ENCODE results near the gene SLC35B2.

Gene SLC35B2

GRCh38 chr6:44285552-44286284 lies 28.4 kb upstream of the SLC35B2 start:
- DNase-seq = no peak

GRCh38 chr6:44284867-44285266 lies 27.5 kb upstream of the SLC35B2 start:
- DNase-seq = no peak

DNA sequence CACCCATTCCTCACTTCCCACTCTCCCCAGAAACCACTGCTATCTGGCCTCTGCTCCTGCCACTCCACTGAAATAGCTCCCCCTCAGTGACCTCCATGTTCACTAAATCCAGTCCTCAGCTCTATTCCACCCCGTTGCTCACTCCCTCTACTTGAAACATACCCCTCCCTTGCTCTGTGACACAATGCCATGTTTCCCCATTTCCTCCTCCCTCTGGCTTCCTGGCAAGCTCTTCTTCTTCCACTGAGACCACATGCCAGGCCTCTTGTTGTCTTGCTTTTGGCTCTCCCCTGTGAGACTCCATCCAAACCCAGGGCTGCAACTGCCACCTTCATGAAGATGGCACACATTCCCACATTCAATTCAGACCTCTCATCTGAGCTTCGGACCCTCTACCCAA lies 26.8 kb upstream of the SLC35B2 start:
- DNase-seq = no peak

DNA sequence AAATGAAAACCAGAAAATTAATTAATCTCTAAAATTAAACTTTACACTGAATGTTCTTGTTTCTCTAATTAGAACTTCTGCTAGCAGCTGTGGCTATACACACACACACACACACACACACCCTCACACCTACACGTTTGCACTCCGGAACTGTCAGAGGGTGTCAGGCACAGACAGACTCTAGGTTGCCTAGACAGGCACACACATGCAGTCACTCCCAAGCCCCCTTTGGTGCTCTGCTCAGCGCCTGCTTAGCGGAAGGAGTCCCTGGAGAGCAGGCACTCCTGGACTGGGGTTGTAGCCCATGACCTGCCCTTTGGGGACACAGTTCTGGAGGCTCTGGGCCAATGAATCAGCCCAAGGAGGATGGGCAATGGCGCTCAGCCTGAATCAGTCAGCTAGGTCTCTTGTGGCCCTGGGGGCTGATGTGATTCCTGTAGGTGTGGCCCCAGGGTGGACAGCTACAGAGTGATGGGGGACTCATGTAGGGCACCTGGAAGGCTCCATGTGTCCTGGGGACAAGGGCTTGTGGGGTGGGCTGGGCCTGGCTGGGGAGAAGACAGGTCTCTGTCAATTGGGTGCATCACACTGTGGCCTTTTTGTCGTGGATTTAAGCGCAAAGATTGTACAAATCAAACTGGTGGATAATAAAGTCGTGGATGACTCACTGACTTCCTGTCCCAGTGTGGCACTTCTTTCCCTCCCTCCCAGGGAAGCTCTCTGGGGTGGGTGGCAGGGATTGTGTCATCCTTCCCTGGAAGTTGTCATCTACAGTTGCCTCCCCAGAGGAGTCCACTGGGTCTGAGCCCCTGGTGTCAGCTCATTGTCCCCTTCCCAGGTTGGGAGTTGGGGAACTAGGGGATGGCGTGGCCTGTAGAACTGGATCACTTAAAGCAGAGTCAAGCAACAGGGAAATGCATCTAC lies 21.7 kb upstream of the SLC35B2 start:
- no peak for DNase-seq

DNA sequence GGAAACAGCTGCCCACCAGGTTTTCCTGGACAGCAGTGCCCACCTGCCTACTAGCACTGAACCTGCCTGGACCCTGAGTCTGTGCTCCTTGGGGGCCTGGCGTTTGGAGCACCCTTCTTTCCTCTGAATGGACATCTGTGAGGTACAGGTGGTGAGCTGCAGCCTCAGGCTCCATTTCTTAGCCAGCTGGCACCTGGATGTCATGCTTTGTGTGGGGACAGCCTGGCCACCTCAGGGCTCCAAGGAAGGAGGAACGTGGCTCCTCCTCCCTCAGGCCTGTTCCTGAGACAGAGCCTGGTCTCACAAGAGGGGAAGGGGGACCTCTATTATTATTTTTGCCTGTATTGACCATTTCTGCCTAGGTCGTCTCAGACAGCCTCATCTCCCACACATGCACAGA lies 21.0 kb upstream of the SLC35B2 start:
- DNase-seq = no peak

DNA sequence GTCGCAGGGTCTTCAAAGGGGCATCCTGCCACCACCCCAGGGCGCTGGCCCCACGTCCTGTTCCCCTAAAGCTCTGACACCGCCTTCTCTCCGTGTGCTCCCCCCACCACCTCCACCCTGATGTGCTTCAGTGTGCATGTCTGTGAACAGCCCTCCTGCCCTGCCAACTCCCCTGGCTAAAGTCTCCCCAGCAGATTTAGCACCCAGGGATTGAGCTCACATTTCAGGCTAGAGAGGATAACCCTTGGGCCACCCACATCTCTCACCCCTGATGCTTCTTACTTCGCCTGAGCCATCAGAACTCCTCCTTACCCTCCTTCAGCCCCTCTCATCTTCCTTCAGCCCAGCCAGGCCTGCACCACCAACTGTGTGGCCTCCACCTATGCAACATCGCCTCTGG lies 20.4 kb upstream of the SLC35B2 start:
- DNase-seq = no peak

DNA sequence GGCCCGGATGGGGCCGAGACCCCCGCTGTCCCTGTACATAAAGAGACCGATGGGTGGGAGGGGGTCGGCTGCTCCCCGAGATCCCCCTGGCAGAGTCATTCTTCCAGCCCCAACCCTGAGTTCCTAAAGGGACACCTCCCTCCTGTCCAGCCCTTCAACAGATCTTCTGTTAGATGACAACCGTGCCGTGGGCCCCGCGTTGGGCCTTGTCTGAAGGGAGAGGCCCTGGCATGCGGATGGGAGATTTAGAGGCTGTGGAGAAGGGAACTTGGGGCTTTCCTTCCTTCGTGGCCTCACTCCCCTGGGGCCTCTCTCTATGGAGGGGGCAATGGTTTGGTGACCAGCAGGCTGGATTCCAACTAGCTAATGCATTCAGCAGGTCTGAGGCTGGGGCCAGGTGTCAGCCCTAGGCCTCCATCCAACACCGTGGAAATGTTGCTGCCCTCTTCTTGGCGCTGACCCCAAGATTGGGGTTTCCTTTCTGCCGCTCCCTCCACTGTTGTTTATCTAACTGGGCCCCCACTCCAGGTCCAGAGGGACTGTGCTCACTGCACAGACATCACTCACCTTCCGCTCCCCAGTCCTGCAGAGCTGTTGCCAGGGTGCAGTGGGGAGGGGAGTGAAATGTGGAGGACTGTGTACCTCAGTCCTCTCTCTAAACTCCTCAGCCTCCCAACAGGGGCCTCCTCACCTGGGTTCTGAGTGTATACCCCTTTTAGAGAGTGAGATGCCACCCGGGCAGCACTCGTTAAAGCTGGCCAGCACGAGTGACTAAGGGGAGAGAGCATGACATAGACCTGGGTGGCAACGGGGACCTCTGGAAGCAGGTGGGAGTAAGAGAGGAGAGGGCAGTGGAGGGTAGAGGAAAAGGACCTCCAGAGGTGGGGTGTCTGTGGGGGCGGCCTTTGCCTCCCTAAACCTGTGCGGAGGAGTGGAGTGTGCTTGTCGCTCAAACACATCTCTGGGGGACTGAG lies 19.6 kb upstream of the SLC35B2 start:
- no peak for DNase-seq

- no peak for DNase-seq
Observed at GRCh38 chr6:44275749-44276648, 18.7 kb upstream of the SLC35B2 start.

GRCh38 chr6:44275271-44275748 lies 18.0 kb upstream of the SLC35B2 start:
- DNase-seq = no peak

DNA sequence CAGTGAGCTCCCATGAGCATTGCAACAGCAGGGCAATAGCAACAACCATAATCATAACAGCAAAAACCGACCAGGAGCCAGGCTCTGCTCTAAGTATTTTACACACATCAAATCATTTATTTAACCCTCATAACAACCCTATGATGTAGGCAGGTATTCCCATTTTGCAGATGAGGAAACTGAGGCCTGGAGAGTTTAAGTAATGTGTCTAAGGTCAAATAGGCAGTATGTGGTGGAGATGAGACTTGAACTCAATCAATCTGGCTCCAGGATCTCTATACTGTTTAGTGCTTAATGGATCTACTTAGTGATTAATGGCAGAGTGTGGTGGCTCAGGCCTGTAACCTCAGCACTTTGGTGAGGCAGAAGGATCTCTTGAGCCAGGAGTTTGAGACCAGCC lies 16.3 kb upstream of the SLC35B2 start:
- DNase-seq = no peak

DNA sequence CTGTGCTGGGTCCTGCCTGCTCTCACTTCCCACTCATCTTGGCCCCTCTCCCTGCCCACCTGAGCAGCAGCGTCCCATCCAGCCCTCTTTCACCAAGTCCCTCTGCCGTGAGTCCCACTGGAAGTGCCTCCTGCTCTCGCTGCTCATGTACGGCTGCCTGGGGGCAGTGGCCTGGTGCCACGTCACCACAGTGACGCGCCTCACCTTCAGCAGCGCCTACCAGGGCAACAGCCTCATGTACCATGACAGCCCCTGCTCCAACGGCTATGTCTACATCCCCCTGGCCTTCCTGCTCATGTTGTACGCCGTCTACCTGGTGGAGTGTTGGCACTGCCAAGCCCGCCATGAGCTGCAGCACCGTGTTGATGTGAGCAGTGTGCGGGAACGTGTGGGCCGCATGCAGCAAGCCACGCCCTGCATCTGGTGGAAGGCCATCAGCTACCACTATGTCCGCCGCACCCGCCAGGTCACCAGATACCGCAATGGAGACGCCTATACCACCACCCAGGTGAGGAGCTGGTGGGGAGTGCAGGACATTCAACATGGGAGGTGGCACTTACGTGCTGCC lies 15.8 kb upstream of the SLC35B2 start:
- no peak for DNase-seq

GRCh38 chr6:44272529-44272928 lies 15.2 kb upstream of the SLC35B2 start:
- no peak for DNase-seq

DNA sequence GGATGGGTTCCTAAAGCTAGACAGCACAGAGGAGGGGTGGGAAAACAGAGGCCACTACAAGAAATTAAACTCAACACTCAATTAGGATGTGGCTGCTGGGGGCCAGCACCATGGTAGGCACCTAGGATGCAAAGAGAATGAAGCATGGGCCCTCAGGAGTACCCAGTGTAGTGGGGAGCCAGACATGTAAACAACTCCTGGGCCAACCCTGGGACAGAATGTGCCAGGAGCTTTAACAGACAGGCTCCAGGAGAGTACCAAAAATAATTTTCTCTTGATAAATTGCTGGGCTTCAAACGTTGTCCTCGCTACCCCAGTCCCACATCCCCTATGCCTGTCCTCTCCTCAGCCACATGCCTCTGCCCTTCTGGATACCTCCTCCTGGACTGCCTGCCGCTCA lies 14.6 kb upstream of the SLC35B2 start:
- DNase-seq = no peak

DNA sequence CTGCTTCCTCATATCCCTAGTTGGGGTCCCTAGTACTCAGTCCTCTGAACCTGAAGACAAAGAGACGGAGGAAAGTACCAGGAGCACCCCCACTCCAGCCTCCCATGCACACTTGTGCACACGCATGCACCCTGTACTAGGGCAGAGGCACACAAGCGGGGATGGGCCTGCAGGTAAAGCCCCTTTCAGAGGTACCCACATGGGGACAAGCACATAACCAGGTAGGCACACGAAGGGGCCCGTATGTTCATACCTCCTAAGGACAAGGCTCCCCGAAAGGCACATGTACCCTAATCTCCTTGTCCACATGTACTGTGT lies 14.0 kb upstream of the SLC35B2 start:
- no peak for DNase-seq

GRCh38 chr6:44270526-44271405 lies 13.4 kb upstream of the SLC35B2 start:
- no peak for DNase-seq

DNA sequence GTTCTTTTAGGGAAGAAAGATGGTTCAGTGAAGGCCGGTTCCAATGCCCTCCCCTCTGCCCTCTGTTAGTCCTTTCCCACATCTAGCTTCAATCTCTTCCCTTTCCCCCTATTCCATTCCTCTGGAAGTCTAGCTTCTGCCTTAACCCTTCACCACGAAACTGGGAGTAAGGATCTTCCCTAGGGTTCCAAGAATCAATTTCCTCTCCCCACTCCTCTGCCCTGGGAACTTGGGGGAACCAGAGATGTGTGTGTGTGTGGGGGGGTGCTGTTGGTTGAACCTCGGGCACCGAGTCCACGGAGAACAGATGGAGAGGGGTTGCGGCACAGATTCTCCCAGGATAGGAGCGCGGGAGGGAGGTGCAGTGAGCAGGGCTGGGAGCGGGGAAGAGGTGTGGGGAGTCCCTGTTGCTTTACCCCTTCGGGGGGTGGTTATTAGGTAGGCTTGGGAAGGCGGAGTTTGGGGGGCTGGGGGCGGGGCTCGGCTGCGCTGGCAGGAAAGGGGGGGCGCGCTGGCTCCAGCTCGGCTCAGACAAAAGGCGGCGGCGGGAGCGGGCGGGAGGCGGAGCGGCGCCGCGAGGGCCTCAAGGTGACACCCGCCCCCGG lies 12.7 kb upstream of the SLC35B2 start, which contains the start of gene TMEM151B:
TMEM151B (plus strand) TSS at position 530 of the 605 bp plus-strand sequence. CDS start 293 bp downstream, outside the sequence.
- no peak for DNase-seq

DNA sequence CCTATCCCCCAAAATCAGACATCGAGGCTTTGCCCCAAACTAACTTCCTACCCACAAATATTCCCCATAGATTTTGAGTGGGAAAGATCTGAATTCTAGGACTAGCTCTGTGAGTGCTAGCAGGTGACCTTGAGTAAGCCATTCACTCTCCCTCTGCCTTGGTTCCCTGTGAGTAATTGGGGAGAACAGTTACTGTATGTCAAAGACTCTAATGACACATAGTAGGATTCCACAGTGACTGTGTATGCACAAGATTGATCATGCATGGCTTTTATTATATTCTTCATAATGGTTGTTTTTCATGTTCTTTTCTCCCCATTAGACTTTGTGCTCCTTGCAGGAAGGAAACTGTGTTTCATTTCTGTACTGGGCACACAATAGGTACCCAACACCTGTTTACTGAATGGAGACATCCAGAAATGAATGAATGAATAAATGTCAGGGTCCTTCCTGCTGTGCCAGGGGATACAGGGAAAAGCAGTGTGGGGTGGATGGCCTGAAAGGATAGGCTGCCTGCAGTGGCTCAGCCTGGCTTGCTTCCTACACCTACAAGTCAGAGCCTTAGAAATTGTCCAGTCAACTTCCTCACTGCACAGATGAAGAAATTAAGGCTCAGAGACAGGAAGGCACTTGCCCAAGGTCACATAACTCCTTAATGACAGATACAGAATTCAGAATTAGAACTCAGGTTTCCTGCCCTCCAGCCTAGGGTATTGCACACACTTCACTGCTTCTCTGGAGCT lies 12.0 kb upstream of the SLC35B2 start:
- DNase-seq = no peak

GRCh38 chr6:44268095-44268628 lies 10.8 kb upstream of the SLC35B2 start:
- DNase-seq = no peak

- no peak for DNase-seq
Observed at GRCh38 chr6:44267252-44267651, 9.9 kb upstream of the SLC35B2 start.

Data from NCI-H1417 treated with DMSO at 0.1 percent for 48 hours (cell line).